ENCODE data around the gene BMP7.

GRCh38 chr20:57195023-57195422 lies 71.4 kb downstream of the BMP7 start:
- TF ChIP-seq EZH2 (IDR thresholded peaks at IDR 0.05; ENCODE audit: borderline replicate concordance, low read depth, low read length, severe bottlenecking) (no peak), CTCF (IDR thresholded peaks at IDR 0.05; ENCODE audit: extremely low read depth in 1 of 2, insufficient read depth in 1 of 2, low read depth in 1 of 2, low read length in 2 of 2) (no peak)

Measured in endothelial cell of umbilical vein (primary cell).